GM20431 (cell line): ENCODE results near the gene KXD1.
"Not testable (repeated sequence)": the region's sequence is repeated elsewhere in the genome, so short reads cannot be mapped to it uniquely, and the experiment has no call there.

ENCODE experiments used
- in situ Hi-C: fragments of 300-500 bp; cut with MseI, MboI; formaldehyde crosslinking; loops from one replicate; pipeline ENCODE4 v1.15.0; 2020; ENCODE audit warnings: low sequenced_read_pairs; ENCODE audit not compliant: unreplicated experiment

The KXD1 gene

GRCh38 chr19:18597809-18598660 lies 40.4 kb downstream of the KXD1 start:
- in situ Hi-C loops, result no loop called here

- in situ Hi-C loops, result no loop called here
Measured at GRCh38 chr19:18599485-18599884, 41.8 kb downstream of the KXD1 start.

- in situ Hi-C loops, result not testable (repeated sequence)
Measured at GRCh38 chr19:18600692-18601397, 43.2 kb downstream of the KXD1 start.

GRCh38 chr19:18601875-18602274 lies 44.2 kb downstream of the KXD1 start:
- in situ Hi-C loops, result no loop called here

- in situ Hi-C loops, result no loop called here
Measured at GRCh38 chr19:18603255-18603957, 45.7 kb downstream of the KXD1 start.

GRCh38 chr19:18603958-18604819 lies 46.5 kb downstream of the KXD1 start:
- in situ Hi-C loops, result no loop called here

GRCh38 chr19:18604820-18605159 lies 47.1 kb downstream of the KXD1 start:
- in situ Hi-C loops, result no loop called here

GRCh38 chr19:18605196-18605545 lies 47.5 kb downstream of the KXD1 start:
- in situ Hi-C loops, result no loop called here

GRCh38 chr19:18605546-18606280 lies 48.0 kb downstream of the KXD1 start:
- in situ Hi-C loops, result no loop called here

- in situ Hi-C loops, result no loop called here
Measured at GRCh38 chr19:18606281-18607225, 48.9 kb downstream of the KXD1 start, which contains the start of gene CRLF1. Gene CRLF1 (minus strand): TSS chr19:18606799. CDS start chr19:18606656, 143 bp downstream.

GRCh38 chr19:18607226-18608101 lies 49.8 kb downstream of the KXD1 start:
- in situ Hi-C loops, result no loop called here

GRCh38 chr19:18608102-18608804 lies 50.6 kb downstream of the KXD1 start:
- in situ Hi-C loops, result no loop called here

GRCh38 chr19:18608805-18609716 lies 51.4 kb downstream of the KXD1 start:
- in situ Hi-C loops, result no loop called here

- in situ Hi-C loops, result no loop called here
Measured at GRCh38 chr19:18609717-18610051, 52.0 kb downstream of the KXD1 start.

GRCh38 chr19:18610245-18610555 lies 52.5 kb downstream of the KXD1 start:
- in situ Hi-C loops, result no loop called here
